HG02981 (cell line): ENCODE results near the gene RTP5.
"Not testable (repeated sequence)": the region's sequence is repeated elsewhere in the genome, so short reads cannot be mapped to it uniquely, and the experiment has no call there.

Experiments
- ATAC-seq: cut with Tn5 transposase; IDR thresholded peaks from one replicate; pipeline ENCODE4 v1.9.1; 2021; ENCODE audit warnings: mild to moderate bottlenecking, moderate library complexity; ENCODE audit not compliant: unreplicated experiment

Gene RTP5

GRCh38 chr2:241913703-241914102 is 44.2 kb downstream of the RTP5 start:
- ATAC-seq, result no peak

GRCh38 chr2:241914542-241914941 is 45.0 kb downstream of the RTP5 start:
- no peak for ATAC-seq

GRCh38 chr2:241921631-241922030 is 52.1 kb downstream of the RTP5 start:
- not testable (repeated sequence) for ATAC-seq

GRCh38 chr2:241922411-241922810 is 52.9 kb downstream of the RTP5 start:
- ATAC-seq, result no peak

GRCh38 chr2:241922816-241923601 is 53.5 kb downstream of the RTP5 start:
- not testable (repeated sequence) for ATAC-seq
